GM19240 (cell line): ENCODE data around the gene GALNS.

Source experiments
- DNase-seq: peaks from one replicate; pipeline ENCODE4 v3.0.0; 2011; ENCODE audit warnings: low spot score; ENCODE audit not compliant: insufficient read length

Gene GALNS

DNA sequence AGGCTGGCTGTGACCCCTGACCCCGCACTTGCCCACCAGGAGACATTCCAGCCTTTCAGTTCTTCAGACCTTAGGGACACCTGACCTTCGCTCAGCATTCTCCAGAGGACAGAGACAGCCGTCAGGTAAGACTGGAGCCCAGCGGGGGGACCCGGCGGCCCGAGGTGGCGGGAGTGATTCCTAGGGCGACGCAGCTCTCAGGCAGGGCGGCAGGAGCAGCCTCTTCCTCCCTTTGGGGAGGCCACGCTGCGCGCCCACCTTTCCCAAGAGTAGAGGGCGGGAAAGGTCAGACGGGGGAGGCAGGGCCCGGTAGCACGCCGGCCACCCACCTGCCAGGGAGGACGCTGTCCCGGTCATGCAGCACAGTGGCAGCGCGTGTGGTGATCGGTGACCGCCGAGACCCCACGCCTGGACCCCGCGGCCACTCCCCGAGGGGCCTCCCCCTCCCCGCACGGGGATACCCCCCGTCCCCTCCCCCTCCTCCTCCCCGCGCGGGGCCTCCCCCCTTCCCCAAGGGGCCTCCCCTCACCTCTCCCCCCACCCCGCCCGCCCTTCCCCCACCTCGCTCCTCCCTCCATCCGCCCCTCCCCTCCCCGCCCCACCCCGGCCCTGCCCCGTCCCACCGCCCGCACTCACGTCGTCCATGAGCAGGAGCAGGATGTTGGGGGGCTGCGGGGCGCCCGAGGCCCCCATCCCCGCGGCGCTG, 472 bp downstream of the GALNS start:
- DNase-seq: no peak

DNA sequence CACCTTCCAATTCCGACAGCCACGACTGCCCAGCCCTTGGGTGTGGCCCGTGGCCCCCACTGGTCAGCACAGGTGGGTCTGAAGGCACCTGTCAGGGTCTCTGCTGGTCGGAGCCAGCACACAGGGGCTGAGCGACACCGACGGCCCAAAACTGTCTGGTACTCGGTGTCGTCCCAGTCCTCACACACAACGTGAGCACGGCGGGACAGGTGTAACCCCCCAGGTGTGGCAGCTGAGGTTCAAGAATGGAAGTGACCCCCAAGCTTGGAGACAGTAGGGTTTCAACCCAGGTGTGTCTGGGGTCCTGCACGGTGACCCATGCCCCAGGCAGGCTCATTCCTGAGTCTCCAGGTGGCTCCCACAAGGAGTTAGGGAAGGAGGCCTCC, 1.0 kb downstream of the GALNS start:
- DNase-seq: no peak

DNA sequence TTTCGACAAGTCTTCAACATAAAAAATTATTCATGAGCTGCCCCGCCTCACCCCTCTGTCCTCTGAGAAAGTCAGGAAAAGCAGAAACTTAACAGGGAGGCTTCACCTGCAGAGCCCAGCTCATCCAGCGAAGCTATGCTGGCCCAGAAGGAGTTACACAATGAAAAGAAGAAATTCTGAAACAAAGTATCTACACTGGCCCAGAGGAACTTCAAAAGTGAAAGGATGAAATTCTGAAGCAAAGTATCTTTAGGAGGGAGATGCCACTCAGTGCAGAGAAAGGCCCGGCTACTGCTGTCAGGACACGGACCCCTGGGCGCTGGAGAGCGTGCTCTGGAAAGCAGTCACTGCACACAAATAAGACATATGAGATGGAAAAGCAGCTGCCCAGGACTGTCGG, 1.6 kb downstream of the GALNS start:
- DNase-seq: no peak

DNA sequence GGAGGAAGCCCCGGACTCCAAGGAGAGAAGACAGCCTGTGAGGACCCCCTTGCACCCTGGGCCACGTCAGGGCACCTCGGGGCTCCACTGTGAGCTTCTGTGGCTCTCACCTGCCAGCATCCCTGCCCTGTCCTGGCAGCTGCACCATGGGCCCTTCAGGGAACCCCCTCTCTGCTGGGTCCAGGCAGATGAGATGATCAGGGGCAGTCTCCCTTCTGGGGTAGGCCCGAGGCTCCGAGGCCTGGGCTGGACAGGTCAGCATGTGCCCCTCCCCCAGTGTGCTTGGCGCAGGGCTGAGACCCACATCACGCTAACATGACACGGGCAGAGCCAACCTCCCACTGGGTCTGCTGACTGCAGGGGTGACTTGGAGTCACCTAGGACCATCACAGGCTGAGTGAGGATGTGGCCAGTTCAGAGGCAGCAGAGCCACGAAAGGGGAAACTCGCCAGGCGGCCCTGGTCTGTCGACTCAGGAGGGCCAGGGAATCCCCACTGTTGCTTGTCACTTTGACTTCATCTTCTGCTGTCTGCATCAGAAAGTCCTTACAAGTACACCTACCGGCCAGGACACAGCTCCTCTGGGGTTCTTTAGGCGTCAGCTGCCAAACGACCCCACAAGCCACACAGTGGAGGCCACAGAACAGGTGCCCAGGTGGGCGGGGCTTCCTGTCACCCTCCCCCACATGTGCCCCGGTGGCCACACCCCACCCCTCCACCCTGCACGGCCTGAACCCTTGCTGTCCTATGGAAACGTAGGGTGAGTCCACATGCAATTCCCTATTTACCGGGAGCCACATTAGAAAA, 2.2 kb downstream of the GALNS start:
- DNase-seq: peak; percentile 46

DNA sequence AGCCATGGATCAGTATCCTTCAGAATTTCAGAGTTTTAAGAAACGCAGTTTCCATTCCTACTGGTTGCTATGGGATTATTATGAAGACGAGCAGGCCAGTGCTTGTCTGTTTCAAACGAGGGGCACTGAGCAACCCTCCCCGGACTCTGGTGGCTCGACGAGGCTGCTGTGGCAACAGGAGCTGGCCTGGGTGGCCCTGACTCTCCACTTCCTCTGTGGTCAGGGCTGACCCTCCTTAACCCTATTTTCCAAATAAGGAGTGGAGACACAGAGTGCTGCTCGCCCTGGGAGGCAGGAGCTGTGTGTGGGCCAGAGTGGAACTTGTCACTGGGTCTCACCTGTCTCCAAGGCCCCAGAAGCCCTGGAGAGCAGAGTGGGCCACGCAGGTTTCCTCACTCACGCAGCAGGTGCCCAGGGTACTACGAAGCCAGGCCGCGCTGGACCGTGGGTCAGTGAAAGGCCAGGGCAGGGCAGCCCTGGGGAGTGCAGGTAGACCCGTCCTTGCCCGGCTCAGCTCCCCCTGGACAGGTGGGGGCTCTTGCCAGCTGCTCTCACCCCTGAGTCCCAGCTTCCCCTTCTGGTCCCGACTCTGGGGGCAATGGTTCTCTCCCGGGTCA, 3.3 kb downstream of the GALNS start:
- DNase-seq: no peak

DNA sequence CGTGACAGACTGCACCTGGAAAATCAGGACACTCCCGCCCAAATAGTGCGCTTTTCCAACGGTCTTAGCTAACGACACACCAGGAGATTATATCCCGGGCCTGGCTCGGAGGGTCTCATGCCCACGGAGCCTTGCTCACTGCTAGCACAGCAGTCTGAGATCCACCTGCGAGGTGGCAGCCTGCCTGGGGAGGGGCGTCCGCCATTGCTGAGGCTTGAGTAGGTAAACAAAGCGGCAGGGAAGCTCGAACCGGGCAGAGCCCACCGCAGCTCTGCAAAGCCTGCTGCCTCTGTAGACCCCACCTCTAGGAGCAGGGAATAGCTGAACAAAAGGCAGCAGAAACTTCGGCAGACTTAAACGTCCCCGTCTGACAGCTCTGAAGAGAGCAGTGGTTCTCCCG, 5.1 kb downstream of the GALNS start:
- no peak for DNase-seq

DNA sequence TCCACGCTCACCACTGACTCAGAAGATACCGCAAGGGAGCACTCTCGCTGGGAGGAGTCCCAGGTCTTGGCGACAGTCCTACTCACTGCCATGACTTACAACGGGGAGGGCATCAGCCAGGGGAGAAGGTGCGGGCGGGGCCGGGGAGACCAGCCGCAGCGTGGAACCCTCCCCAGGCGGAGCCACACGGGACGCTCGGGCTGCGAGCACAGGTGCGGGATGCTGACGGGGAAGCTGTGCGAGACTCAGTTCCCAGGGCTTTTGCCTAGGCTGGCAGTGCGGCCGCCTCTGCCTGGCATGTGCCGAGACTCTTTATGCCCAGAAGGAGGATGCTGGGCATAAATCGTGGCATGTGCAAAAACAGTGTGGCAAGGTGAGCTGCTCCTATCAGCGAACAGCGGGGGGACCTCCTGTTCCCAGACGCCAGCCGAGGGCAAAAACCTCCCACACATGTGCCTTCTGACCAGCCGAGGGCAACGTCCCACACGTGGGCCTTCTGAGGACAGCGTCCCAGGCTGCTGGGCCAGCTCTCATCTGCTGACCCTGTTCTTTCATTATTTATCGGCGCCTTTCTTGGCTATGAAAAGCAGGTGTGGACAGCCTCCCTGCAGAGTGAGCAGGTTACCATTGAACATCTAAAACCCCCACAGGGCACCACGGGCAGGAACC, 6.1 kb downstream of the GALNS start:
- no peak for DNase-seq

DNA sequence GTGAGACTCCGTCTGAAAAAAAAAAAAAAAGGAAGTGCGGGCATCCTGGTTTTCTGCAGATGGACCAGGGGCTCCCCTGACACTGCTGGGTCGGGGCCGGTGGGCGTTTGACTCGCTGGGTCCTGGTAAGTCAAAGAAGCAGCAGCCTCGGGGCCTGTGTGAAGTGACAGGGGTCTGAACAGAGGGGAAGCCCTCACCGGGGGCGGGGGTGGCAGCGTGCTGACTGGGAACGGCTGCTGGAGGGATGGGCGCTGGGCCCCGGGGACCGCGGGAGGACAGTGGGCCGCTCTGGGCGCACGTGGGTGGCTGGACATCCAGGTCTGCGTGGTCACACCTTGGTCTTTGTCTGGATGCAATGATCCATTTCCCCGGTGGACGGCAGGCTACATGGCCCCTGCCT, 8.2 kb downstream of the GALNS start:
- no peak for DNase-seq

DNA sequence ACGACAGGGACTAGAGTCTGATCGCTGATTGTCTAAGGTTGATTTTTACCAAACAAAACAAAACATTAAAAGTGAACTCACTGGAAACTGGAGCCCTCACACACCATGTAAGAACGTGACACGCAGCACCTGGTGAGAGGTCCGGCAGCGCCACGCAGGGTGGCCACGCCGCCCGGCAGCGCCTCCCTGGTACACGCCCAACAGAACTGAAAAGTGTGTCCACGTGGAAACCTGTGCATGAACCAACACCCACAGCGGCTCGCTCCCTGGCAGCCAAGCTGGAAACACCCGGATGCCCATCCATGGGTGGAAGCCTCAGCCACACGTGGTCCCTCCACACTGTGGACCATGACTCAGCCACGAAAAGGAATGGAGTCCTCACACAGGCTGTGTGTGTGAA, 9.1 kb downstream of the GALNS start:
- DNase-seq: no peak

DNA sequence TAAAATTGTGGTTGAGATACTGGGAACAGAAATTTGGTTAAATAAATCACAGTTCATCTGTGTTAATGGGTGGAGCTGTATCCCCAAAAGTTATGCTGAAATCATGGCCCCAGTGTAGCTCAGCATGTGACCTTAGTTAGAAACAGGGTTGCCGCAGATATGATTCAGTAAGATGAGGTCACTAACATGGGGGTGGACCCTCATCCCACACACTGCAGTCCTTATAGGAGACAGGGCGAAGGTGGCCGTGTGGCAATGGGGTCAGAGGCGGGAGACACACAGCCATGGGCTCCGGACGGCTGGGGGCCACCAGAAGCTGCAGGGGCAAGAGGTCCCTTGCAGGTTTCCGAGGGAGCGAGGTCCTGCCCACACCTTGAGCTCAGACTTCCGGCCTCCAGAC, 10.7 kb downstream of the GALNS start:
- DNase-seq: no peak

DNA sequence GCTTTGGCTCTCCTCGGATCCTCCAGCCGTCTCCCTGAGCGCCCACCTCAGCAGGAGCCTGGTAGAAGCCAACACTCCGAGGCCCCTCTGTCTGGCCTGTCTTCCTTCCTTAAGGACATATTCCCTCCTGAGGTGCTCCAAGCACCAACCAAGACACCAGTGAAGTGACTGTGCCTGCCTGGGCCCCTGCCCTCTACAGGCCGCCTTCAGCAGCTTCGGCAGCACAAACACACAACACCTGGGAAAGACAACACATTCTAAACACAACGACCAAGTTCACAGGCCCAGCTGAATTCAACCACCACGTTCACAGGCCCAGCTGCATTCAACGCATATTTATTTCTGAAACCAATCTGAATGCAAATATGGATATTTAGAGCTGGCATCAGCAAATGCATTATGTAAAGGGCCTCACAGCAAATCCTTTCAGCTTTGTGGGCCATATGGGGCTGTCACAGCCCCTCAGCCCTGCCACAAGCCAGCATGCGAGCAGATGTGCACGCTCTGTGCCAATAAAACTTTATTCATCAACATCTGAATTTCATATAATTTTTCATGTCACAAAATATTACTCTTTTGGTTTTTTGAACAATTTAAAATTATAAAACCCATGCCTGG, 12.2 kb downstream of the GALNS start:
- no peak for DNase-seq

DNA sequence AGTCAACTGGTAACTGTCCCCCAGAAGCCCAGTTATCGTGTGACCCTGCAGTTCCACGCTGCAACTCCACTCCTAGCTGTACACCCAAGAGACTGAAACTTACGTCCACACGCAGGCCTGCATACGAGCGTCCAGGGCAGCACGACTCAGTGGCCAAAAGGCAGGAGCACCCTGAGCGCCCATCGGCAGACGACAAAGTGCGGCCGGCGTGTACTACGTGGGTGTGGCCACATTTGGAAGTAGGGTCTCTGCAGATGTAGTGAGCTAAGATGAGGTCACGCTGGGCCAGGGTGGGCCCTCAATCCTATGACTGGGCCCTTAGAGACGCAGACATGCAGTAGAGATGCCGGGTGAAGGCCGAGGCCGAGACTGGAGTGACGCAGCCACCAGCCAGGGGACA, 13.5 kb downstream of the GALNS start:
- DNase-seq: no peak

DNA sequence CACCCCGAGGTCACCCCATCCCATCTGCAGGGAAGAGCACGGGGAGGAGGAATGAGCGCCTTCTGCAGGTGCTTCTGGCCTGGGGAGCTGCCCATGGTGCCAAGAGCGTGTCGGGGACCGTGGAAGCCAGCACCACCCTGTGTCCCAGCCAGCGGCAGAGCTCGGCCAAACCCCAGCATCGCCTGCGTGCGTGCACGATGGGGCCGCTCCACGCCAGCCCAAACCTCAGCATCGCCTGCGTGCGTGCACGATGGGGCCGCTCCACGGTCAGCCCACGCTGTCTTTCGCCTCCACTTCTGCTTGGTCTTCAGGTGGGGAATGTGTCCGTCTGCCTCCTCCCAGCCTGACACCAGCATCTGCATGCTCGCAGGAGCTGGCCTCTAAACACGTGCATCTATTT, 13.9 kb downstream of the GALNS start:
- DNase-seq: no peak

DNA sequence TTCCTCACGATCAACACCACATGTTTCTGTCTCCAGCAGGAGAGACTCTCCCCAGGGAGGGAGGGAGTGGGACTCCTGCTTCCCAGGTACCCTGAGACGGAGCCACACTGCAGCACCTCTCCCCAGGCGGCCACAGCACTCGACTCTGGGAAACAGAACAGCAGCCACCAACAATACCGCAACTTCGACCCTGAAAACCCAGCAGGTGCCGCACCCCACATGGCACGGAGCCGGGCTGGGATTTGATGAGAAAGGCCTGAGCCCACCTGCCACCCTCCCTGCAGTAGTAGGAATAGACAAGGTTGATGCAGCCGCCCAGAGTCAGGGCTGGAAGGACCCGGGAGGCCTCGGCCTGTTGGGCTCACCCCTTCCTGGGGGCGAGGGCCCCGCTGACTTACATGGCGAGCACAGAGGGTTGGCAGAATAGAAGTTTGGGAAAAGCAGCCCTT, 14.4 kb downstream of the GALNS start:
- DNase-seq: no peak

DNA sequence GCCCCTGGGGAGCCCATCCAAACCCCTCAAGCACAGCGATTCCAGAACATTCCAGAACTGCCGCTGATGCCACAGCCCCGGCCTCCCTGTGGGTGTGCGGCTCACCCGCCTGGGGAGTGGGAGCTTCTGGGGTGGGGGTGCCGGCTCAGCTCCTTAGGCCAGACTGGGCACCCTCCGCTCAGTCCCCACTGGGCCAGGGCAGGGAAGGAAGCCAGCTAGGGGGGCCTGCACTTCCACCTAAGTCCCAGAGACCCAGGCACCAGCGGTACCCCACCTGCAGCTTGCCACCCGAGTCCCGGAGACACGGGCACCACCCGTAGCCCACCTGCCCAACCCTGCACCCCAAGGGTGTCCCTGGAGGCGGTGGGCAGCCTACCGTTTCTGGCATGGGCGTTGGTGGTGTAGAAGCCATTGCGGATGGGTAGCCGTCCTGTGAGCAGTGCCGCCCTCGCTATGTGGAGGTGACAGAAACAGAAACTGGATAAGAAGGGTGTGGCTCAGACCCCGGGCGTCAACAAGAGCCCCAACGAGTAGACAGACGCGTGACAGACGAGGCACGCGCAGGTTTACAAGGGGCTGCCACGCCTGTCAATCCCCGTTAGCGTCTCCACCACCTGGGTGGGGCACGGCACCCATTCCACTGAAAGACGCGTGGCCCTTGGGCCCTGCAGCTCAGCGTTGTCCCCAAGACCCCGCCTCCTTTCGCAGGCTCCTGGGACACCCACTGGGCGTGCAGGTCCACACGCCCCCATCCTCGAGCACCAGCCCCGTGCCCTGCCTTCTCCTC, 15.0 kb downstream of the GALNS start:
- no peak for DNase-seq

DNA sequence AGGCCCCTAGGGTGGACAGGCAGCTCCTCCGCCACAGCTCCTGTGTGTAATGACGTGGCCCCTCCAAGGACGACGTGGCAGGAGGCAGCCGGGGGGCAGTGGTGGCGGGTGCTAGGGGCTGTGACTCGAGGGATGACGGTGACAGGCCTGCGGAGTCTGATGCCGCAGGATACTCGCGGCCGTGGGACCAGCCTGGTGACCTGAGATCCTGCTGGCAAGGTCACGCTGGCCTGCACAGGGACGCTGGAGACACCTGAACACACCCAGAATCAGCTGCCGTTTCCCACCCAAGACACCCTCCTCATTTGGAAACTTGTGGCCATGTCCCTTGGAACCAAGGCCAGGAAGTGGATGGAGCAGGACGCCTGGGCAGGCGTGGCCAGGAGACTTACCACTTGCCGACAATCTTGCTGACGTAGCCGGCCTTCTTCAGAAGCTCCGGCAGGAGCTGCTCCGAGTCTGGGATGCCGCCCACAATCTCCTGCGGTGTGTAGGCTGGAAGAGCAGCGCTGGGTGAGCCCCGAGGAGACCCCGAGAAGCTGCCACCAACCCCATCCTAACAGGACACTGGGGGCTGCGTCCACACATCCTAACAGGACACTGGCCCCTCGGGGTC, 16.0 kb downstream of the GALNS start:
- DNase-seq: no peak

DNA sequence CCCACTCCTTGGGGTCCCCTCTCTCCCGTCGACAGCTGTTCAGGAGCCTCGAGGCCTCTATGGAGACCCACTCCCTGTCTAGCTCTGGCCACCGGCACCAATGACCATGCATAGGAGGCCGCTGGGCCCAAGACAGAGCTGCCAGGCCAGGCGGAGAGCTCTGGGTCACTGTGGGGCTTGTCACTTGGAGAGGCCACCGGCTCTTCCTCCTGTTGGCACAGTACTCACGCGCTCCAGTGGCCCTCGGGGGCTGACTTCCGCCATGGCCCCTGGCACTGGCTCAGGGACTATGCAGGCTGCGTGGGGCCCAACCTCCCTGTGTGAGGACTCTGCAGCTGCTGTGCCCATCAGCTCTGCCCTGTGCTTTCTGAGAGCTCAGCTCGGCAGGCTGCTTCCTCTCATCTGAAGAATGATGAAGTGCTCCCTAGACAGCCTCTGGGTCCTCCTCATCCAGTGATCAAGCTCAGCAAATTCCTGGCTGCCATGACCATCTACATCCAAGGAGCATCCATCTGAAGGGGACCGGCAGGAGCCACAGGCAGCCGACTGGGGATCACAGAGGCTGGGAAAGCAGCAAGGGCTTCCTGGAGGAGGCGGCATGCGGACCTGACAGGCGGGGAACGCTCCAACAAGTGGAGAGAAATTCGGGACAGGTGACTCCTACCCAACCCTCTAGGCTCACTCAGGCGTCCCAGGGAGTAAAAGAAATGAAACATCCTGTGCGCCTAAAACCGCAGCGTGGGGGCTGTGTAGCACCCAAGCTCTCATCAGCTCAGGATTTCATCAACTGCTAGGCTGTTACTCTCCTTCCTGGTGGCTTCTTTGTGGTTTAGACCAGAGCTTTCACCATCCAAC, 16.8 kb downstream of the GALNS start:
- no peak for DNase-seq

DNA sequence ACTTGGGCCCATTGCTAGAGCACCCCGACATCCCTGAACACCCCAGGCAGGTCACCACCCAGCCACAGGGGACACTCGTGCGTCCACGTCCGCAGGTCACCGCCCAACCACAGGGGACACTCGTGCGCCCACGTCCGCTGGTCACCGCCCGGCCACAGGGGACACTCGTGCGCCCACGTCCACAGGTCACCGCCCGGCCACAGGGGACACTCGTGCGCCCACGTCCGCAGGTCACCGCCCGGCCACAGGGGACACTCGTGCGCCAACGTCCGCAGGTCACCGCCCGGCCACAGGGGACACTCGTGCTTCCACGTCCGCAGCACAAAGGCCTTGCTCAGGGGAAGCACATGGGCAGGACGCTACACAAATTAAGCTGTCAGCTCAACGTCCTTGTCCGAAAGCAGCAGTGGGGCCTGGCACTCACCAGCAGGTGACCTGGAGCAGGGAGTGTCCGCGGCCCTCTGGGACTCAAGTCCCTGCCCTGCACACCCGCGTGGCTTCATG, 17.7 kb downstream of the GALNS start:
- DNase-seq: no peak

DNA sequence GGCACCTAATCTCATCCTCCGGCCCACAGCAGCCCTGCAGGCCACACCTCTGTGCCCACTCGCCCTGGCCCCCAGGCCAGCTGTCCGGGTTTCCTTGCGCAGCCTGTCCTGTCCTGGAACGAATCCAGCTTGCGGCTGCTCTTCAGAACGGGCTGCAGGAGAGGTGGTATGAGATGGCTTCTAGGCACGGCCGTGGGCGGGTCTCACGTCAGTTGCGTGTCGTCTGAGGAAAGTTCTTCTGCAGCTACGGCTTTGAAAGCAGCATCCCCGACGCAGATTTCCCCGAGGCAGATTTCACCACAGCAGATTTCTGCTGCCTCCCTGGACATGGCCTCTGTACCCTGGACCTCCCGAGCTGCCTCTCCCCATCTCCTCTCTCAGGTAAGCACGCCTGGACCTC, 18.2 kb downstream of the GALNS start:
- no peak for DNase-seq
